ENCODE data around the gene RPL35.
"Not testable (repeated sequence)": the region's sequence is repeated elsewhere in the genome, so short reads cannot be mapped to it uniquely, and the experiment has no call there.

The RPL35 gene

GRCh38 chr9:124853605-124854143 is 8.1 kb downstream of the RPL35 start:
- Histone ChIP-seq H3K9me3 (ENCODE audit: control insufficient read depth in 5 of 5, low read length in 5 of 5) (no peaks in the 10 kb centered on the region), H3K4me3 (ENCODE audit: low read depth in 1 of 5, low read length in 5 of 5) (peak overlapping the region in 3 of 5 donors; percentile 52 to 63 (median 60)), H3K27ac (ENCODE audit: low read depth, low read length) (no peak overlapping the region), H3K4me1 (ENCODE audit: control insufficient read depth in 5 of 5, insufficient read depth in 5 of 5, low read length in 5 of 5) (peaks cover 5 to 32% (median 23%) of the 10 kb centered on the region in 5 donors), H3K36me3 (ENCODE audit: control insufficient read depth in 5 of 5, insufficient read depth in 5 of 5, low read length in 5 of 5) (peaks cover 0 to 29% (median 21%) of the 10 kb centered on the region in 5 donors), H3K9ac (ENCODE audit: low read length in 5 of 5) (peak overlapping the region in 3 of 5 donors; percentile 14 to 68 (median 36)), H3K27me3 (ENCODE audit: control insufficient read depth in 5 of 5, insufficient read depth in 4 of 5, low read length in 5 of 5) (peaks cover 0 to 2% (median 0%) of the 10 kb centered on the region in 5 donors)

GRCh38 chr9:124852829-124853531 is 8.8 kb downstream of the RPL35 start, which contains the start of gene WDR38:
WDR38 (plus strand) TSS chr9:124853460; CDS start chr9:124853532, 72 bp downstream.
- Histone ChIP-seq H3K4me1 (ENCODE audit: control insufficient read depth in 5 of 5, insufficient read depth in 5 of 5, low read length in 5 of 5) (peaks cover 5 to 32% (median 22%) of the 10 kb centered on the region in 5 donors), H3K36me3 (ENCODE audit: control insufficient read depth in 5 of 5, insufficient read depth in 5 of 5, low read length in 5 of 5) (peaks cover 0 to 22% (median 14%) of the 10 kb centered on the region in 5 donors), H3K27me3 (ENCODE audit: control insufficient read depth in 5 of 5, insufficient read depth in 4 of 5, low read length in 5 of 5) (peaks cover 0 to 4% (median 0%) of the 10 kb centered on the region in 5 donors), H3K27ac (ENCODE audit: low read depth, low read length) (no peak within 1 kb of the TSS), H3K9ac (ENCODE audit: low read length in 5 of 5) (peak within 1 kb of the TSS in 4 of 5 donors; percentile 36 to 70 (median 55)), H3K9me3 (ENCODE audit: control insufficient read depth in 5 of 5, low read length in 5 of 5) (no peaks in the 10 kb centered on the region), H3K4me3 (ENCODE audit: low read depth in 1 of 5, low read length in 5 of 5) (peak within 1 kb of the TSS; percentile 48 to 63 (median 52))

- H3K36me3 ChIP-seq (ENCODE audit: control insufficient read depth in 5 of 5, insufficient read depth in 5 of 5, low read length in 5 of 5) = peaks cover 0 to 15% (median 7%) of the 10 kb centered on the region in 5 donors
- peaks cover 5 to 32% (median 22%) of the 10 kb centered on the region in 5 donors for H3K4me1 ChIP-seq (ENCODE audit: control insufficient read depth in 5 of 5, insufficient read depth in 5 of 5, low read length in 5 of 5)
- H3K4me3 ChIP-seq (ENCODE audit: low read depth in 1 of 5, low read length in 5 of 5) = peak overlapping the region; percentile 48 to 63 (median 52)
- H3K9ac ChIP-seq (ENCODE audit: low read length in 5 of 5) = peak overlapping the region in 4 of 5 donors; percentile 1 to 70 (median 39)
- H3K9me3 ChIP-seq (ENCODE audit: control insufficient read depth in 5 of 5, low read length in 5 of 5) = no peaks in the 10 kb centered on the region
- H3K27ac ChIP-seq (ENCODE audit: low read depth, low read length) = no peak overlapping the region
- H3K27me3 ChIP-seq (ENCODE audit: control insufficient read depth in 5 of 5, insufficient read depth in 4 of 5, low read length in 5 of 5) = peaks cover 0 to 4% (median 0%) of the 10 kb centered on the region in 5 donors
Observed at GRCh38 chr9:124852121-124852828, 9.5 kb downstream of the RPL35 start.

GRCh38 chr9:124849801-124850200 is 12.0 kb downstream of the RPL35 start:
- H3K27ac ChIP-seq (ENCODE audit: low read depth, low read length) = no peak overlapping the region
- no peaks in the 10 kb centered on the region for H3K9me3 ChIP-seq (ENCODE audit: control insufficient read depth in 5 of 5, low read length in 5 of 5)
- H3K9ac ChIP-seq (ENCODE audit: low read length in 5 of 5) = no peak overlapping the region
- H3K27me3 ChIP-seq (ENCODE audit: control insufficient read depth in 5 of 5, insufficient read depth in 4 of 5, low read length in 5 of 5) = peaks cover 0 to 4% (median 0%) of the 10 kb centered on the region in 5 donors
- peaks cover 5 to 32% (median 22%) of the 10 kb centered on the region in 5 donors for H3K4me1 ChIP-seq (ENCODE audit: control insufficient read depth in 5 of 5, insufficient read depth in 5 of 5, low read length in 5 of 5)
- no peaks in the 10 kb centered on the region for H3K36me3 ChIP-seq (ENCODE audit: control insufficient read depth in 5 of 5, insufficient read depth in 5 of 5, low read length in 5 of 5)
- no peak overlapping the region for H3K4me3 ChIP-seq (ENCODE audit: low read depth in 1 of 5, low read length in 5 of 5)

- Histone ChIP-seq H3K4me1 (ENCODE audit: control insufficient read depth in 5 of 5, insufficient read depth in 5 of 5, low read length in 5 of 5) (peaks cover 0 to 16% (median 7%) of the 10 kb centered on the region in 5 donors), H3K9me3 (ENCODE audit: control insufficient read depth in 5 of 5, low read length in 5 of 5) (no peaks in the 10 kb centered on the region), H3K9ac (ENCODE audit: low read length in 5 of 5) (no peak overlapping the region), H3K27me3 (ENCODE audit: control insufficient read depth in 5 of 5, insufficient read depth in 4 of 5, low read length in 5 of 5) (peaks cover 0 to 4% (median 0%) of the 10 kb centered on the region in 5 donors), H3K27ac (ENCODE audit: low read depth, low read length) (no peak overlapping the region), H3K4me3 (ENCODE audit: low read depth in 1 of 5, low read length in 5 of 5) (no peak overlapping the region), H3K36me3 (ENCODE audit: control insufficient read depth in 5 of 5, insufficient read depth in 5 of 5, low read length in 5 of 5) (no peaks in the 10 kb centered on the region)
Observed at GRCh38 chr9:124846969-124847368, 14.8 kb downstream of the RPL35 start.

- H3K27me3 ChIP-seq (ENCODE audit: control insufficient read depth in 5 of 5, insufficient read depth in 4 of 5, low read length in 5 of 5); H3K36me3 ChIP-seq (ENCODE audit: control insufficient read depth in 5 of 5, insufficient read depth in 5 of 5, low read length in 5 of 5); H3K4me3 ChIP-seq (ENCODE audit: low read depth in 1 of 5, low read length in 5 of 5); H3K9me3 ChIP-seq (ENCODE audit: control insufficient read depth in 5 of 5, low read length in 5 of 5); H3K9ac ChIP-seq (ENCODE audit: low read length in 5 of 5); H3K27ac ChIP-seq (ENCODE audit: low read depth, low read length): not testable (repeated sequence)
- peaks cover 0 to 14% (median 7%) of the 10 kb centered on the region in 5 donors for H3K4me1 ChIP-seq (ENCODE audit: control insufficient read depth in 5 of 5, insufficient read depth in 5 of 5, low read length in 5 of 5)
Observed at GRCh38 chr9:124846467-124846866, 15.3 kb downstream of the RPL35 start.

GRCh38 chr9:124844291-124844690 is 17.5 kb downstream of the RPL35 start:
- no peak overlapping the region for H3K4me3 ChIP-seq (ENCODE audit: low read depth in 1 of 5, low read length in 5 of 5)
- H3K27ac ChIP-seq (ENCODE audit: low read depth, low read length) = no peak overlapping the region
- H3K9me3 ChIP-seq (ENCODE audit: control insufficient read depth in 5 of 5, low read length in 5 of 5) = no peaks in the 10 kb centered on the region
- peaks cover 0 to 4% (median 0%) of the 10 kb centered on the region in 5 donors for H3K27me3 ChIP-seq (ENCODE audit: control insufficient read depth in 5 of 5, insufficient read depth in 4 of 5, low read length in 5 of 5)
- H3K36me3 ChIP-seq (ENCODE audit: control insufficient read depth in 5 of 5, insufficient read depth in 5 of 5, low read length in 5 of 5) = no peaks in the 10 kb centered on the region
- H3K9ac ChIP-seq (ENCODE audit: low read length in 5 of 5) = no peak overlapping the region
- peaks cover 0 to 5% (median 0%) of the 10 kb centered on the region in 5 donors for H3K4me1 ChIP-seq (ENCODE audit: control insufficient read depth in 5 of 5, insufficient read depth in 5 of 5, low read length in 5 of 5)

- Histone ChIP-seq H3K27me3 (ENCODE audit: control insufficient read depth in 5 of 5, insufficient read depth in 4 of 5, low read length in 5 of 5) (peaks cover 0 to under 1% (median 0%) of the 10 kb centered on the region in 5 donors), H3K9ac (ENCODE audit: low read length in 5 of 5) (no peak overlapping the region), H3K4me1 (ENCODE audit: control insufficient read depth in 5 of 5, insufficient read depth in 5 of 5, low read length in 5 of 5) (peaks cover 0 to 5% (median 0%) of the 10 kb centered on the region in 5 donors), H3K27ac (ENCODE audit: low read depth, low read length) (no peak overlapping the region), H3K36me3 (ENCODE audit: control insufficient read depth in 5 of 5, insufficient read depth in 5 of 5, low read length in 5 of 5) (no peaks in the 10 kb centered on the region), H3K4me3 (ENCODE audit: low read depth in 1 of 5, low read length in 5 of 5) (no peak overlapping the region), H3K9me3 (ENCODE audit: control insufficient read depth in 5 of 5, low read length in 5 of 5) (no peaks in the 10 kb centered on the region)
Observed at GRCh38 chr9:124843456-124844034, 18.2 kb downstream of the RPL35 start.

- no peak overlapping the region for H3K27ac ChIP-seq (ENCODE audit: low read depth, low read length)
- no peak overlapping the region for H3K9ac ChIP-seq (ENCODE audit: low read length in 5 of 5)
- H3K9me3 ChIP-seq (ENCODE audit: control insufficient read depth in 5 of 5, low read length in 5 of 5) = no peaks in the 10 kb centered on the region
- H3K4me3 ChIP-seq (ENCODE audit: low read depth in 1 of 5, low read length in 5 of 5) = no peak overlapping the region
- no peaks in the 10 kb centered on the region for H3K27me3 ChIP-seq (ENCODE audit: control insufficient read depth in 5 of 5, insufficient read depth in 4 of 5, low read length in 5 of 5)
- peaks cover 0 to 5% (median 0%) of the 10 kb centered on the region in 5 donors for H3K4me1 ChIP-seq (ENCODE audit: control insufficient read depth in 5 of 5, insufficient read depth in 5 of 5, low read length in 5 of 5)
- H3K36me3 ChIP-seq (ENCODE audit: control insufficient read depth in 5 of 5, insufficient read depth in 5 of 5, low read length in 5 of 5) = no peaks in the 10 kb centered on the region
Observed at GRCh38 chr9:124841075-124841821, 20.5 kb downstream of the RPL35 start.

All from subcutaneous abdominal adipose tissue (tissue), 5 donors.